Anterior cingulate cortex (tissue), 58 donors: ENCODE data around the gene NTRK3.

ENCODE experiments used
- DNase-seq, 58 donors: peaks; one replicate each; lab custom pipeline; 2025; lab: John Stamatoyannopoulos, UW

NTRK3 gene

DNA sequence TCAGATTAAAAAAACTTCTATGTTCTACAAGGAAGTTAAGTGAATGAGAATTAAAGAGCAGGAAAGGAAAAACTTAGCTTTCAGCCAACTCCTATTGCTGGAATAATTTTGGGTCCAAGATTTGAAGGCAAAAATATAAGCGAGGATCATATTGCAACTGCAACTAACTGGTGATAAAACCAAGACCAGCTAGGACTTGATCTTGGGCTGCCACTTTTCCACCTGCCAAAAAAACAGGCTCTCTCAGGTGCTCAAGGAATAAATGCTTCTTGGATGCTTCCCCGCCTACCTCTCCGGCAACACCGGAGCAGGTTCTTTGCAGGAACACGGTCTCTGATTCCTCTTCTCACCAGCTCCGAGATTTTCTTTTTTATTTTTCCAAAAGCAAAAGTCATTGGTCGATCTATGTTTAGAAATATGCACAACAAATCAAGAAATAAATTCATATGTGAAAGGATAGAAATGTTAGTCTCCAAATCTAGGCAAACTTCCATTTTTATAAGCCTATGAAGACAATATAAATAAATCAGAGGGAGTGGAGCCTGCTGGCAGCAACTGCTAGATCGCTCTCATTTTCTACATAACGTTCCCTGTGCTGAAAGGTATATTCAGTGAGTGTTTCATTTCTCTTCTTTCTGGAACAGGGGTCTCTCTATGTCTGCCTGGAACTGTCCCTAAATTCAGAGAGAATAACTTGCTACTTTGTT, 241.9 kb downstream of the NTRK3 start:
- no peak for DNase-seq

DNA sequence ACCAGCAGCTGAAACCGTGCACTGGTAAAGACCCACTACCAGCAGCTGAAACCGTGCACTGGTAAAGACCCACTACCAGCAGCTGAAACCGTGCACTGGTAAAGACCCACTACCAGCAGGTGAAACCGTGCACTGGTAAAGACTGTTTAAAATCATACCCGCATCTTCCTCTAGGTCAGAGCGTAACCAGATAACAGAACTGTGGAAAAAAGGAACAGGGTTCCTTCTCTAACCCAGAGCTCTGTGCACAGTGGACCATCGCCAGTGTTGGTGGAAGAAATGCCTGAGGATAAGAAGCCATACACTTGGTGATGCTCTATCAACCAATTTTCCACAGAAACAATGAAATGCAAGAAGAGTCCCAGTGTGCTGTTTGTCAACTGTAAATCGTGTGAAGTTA, 243.4 kb downstream of the NTRK3 start:
- DNase-seq = no peak

DNA sequence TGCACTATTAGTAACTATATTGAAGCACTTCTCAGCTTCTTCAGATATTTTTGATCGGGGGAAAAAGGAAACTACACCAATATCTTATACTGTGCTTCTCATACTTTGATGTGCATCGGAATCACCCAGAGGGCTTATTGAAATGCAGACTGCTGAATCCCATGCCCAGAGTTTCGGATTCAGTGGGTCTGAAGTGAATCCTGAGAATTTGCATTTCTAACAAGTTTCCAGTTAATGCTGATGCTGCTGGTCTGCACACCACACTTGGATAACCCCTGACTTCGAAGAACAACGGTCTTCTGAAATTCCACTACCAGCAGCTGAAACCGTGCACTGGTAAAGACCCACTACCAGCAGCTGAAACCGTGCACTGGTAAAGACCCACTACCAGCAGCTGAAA, 243.9 kb downstream of the NTRK3 start:
- DNase-seq = no peak

DNA sequence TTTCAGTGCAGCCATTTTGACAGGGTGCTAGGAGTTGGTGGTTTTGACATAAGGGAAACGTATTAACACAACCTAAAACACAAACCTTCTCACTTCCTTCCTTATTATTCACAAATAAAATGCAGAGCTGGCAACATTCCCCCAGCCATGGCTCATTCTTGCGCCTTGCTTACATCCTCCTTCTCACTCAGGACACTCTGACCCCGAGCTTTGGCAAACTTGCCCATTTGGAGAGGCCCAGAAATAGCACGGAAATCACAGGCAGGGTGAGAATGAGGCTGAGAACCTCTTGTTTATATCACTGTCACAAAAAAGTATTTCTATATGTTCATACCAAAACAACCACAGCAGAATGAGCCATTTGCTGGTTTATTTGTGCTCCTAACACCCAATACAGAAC, 244.3 kb downstream of the NTRK3 start:
- DNase-seq = no peak

DNA sequence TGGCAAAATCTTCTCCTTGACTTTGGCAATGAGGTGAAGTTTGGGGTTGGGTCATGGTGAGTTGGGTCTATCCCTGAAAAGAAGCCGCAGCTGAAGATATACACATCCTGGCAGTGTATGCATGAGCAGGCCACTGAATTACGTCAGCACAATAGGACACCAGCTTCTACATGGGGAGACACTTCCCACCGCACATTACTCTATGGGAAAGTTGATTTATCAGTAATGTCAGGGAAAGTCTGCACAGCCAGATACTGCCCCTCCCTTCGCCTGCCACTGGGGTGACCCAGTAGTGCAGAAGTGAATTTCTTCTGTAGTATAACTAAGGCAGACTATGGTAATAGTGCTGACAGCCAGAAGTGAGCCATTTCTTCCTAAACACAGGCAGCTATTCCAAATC, 245.0 kb downstream of the NTRK3 start:
- no peak for DNase-seq

DNA sequence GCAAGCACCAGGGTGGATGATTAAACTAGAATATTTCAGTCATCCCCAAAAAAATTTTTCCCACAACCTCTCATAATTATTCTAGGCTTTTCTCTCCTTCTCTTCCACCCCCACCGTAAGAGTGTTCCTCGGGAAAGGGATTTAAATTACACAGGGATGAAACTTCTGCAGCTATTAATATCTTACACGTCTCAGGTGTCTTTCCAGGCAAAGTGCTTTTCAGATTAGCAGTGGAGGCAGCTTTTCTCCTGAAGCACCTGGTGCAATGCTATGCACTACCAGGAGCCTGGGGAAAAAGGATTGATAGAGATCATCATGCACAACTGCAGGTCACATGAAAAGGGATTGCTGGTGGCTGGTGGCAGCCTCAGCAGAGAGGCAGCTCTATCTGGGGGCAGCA, 250.4 kb downstream of the NTRK3 start:
- no peak for DNase-seq

DNA sequence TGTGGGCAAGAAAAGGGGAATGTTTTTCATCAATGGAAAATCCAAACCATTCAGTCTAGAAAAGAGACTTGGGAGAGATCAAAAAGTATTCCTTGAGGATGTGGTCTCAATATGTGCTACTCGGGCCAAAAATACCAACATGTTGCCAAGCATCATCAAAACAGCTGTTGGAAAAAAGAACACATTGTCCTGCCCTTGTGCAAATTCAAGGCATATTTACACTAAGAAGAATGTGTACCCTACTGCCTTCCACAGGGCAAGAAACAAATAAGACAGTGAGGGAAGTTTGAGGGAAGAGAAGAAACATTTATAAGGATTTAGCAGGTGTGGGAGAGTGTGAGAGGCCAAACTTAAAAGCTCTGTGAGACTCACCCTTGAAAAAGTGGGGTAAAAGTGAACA, 252.1 kb downstream of the NTRK3 start:
- no peak for DNase-seq

DNA sequence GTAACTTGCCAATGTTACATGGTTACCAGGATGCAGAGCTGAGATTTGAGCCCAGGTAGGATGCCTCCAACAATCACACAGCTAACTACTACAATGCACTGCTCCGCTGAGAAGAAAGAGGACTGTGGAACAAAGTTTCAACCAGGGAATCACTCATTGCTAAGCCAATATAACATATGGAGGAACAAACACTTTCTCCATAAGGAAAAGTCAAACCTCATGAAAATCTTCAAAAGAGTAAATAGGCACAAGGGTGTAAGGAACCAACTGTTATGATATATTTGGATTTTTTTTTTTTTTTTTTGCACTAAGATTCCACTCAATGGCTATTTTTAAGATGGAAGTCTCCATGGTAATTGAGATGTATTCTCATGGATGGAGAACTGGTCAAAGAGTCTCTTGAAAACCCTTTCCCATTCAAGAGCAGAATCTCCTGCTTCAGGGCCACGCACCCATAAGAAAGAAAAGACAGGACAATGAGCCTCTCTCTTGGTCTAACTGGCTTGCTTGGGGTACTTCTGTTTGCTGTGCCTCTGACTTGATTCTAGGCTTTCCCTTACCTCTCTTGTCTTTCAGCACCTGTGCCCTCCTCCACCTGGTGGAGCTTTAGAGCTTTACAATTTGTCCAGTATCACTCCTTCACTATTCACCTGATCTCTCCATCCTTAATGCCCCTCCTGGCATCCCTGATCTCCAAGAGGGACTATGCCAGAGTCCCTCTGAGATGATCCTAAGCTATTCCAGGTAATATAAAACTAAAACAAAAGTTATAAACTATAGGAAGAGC, 252.8 kb downstream of the NTRK3 start:
- DNase-seq = no peak

DNA sequence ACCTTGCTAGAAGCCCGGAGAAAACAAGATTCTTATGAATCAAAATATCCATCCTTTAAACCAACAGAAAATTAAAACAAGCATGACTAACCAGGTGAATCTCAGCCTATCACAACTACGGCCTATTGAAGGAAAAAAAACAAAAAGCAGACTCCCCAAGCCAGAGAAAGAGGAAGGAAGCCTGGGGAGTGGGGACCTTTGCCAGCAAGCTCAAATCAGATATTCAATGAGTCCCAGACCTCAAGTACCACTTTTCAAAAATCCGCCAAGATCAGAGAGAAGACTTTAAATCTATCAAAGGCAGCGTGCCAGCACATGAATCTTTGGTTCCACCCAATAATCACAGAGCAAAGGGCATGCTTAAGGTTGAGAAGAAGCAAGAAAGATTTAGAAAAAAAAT, 253.8 kb downstream of the NTRK3 start:
- DNase-seq = no peak

DNA sequence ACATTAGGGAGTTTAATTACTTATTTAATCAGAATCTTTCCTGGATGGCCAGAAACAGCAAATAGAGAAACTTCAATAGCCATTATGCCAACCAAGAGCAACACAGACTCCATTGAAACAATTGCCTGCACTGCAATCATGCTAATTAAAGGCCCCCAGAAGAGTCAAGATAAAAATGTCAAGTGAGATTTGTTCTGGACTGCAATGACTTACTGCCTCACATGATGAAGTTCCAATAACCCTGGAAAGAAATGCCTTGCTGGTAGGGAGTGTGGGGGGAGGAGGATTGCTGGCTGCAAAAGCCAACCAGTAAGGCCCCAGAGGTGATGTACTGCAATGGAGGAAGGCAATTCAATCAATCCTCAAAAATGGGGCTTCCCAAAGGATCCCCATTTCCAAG, 257.9 kb downstream of the NTRK3 start:
- no peak for DNase-seq

DNA sequence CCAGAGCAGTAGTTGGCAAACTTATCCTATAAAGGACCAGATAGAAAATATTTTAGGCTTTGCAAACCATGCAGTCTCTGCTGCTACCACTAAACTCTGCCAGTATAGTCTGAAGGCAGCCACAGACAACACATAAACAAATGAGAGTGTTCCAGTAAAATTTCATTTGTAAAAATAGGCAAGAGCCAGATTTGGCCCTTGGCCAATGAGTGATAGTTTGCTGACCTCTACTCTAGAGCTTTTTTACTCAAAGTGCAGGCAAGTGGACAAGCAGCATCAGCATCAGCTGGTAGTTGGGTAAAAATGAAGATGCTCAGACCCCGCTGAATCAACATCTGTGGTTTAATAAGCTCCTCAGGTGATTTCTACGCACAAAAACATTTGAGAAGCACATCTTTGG, 269.8 kb downstream of the NTRK3 start:
- DNase-seq = no peak

DNA sequence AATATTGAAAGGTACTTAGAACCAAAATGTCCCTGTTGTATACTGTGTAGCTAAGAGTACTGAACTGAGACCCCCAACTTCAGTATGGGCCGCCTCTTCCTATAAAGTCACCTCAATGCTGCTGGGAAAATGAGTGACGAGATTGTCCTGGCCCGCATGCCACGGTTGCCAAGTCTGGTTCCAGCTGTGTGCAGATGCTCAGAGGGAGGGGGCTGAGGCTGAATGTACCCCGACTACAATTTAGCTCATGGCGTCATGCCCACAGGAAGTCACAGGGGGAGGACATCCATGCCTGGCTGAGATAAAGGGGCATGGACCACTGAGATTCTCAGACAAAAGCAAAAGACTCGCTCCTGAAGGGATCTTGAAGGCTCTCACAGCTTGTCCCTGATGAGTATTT, 271.1 kb downstream of the NTRK3 start:
- no peak for DNase-seq

DNA sequence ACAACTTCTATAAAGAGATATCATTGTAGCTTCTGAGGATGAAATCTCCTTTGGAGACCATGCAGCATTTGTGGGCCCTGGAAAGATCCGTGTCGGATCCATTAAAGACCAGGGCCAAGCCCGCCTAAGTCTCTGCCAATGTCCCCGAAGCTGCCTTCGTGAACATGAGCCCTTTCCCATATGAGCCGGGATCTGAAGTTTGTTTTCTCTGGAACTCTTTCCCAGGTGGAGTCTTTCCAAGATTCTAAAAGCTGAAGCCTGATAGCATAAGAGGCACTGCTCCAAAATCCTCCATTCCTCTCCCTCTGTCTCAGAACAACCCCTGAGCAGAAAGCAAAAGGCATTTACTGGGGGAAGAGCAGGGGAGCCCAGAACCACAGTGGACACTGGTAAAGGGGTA, 274.6 kb downstream of the NTRK3 start:
- no peak for DNase-seq

DNA sequence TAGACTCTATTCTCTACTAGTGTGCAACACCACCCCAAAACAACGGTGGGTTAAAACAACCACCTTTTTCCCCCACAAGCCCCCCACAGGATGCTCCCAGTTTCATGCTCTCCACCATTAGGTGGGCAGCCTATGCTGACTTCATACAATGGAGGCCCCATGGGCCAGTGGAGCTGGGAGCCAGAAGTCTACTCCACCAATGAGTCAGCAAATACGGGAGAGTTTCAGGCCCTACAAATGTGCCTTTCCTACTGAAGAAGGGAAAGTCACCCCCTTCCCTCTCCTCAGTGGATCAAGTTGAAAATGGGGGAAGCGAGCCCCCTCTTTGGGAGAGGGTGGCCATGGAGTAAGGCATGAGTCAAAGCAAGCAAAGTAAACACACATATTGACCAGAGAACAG, 278.6 kb downstream of the NTRK3 start:
- no peak for DNase-seq

DNA sequence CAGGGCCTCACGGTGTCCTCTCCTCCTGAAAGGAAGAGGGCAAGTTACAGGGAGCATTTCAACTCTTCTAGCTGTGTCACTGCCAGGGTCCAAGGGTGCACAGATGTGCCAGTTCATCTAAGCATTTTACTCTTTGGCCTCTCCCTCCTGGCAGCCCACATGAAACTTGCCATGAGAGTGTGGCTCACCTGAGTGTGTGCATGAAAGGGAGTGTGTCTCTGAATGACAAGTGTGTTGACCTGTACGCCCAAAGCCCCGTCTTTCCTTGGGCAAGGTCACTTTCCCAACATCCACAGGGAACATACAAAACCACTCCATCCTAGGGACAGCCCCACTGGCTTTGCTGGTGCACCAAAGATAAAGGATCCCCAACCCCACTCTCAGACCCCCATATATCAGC, 280.0 kb downstream of the NTRK3 start:
- no peak for DNase-seq

DNA sequence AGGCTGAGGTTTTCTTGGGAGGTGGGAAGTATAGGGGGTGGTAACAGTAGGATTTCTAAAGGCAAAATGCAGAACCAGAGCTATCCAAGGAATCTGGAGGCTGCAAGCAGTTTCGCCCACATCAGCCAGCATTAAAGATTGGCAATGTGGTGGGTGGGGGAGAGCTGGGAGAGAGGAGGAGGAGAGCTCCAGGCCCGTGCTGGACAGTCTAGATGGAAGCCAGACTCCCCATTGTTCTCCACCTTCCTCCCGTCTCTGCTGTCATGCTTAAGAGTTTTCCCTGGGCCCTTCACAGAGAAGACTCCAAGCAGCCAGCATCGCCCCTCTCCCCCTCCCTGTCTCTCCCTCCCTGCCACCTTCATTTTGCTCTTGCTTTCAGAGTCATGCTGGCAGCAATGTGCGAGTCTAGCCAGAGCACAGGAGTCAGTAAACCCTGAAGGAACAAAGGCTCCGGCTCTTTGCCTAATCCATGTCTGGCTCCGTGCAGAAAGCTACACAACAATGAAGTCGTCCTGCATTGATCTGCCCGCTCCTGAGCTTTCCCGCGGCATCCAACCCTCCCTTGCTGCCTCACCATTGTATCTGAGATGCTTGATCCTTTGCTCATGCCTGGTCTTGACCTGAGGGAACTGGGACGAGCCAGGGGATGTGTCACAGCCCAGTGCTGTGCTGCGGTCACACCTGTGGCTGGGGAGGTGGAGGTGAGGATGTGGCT, 282.9 kb downstream of the NTRK3 start:
- peak in 9 of 58 donors; percentile 3 to 41 (median 15) for DNase-seq

DNA sequence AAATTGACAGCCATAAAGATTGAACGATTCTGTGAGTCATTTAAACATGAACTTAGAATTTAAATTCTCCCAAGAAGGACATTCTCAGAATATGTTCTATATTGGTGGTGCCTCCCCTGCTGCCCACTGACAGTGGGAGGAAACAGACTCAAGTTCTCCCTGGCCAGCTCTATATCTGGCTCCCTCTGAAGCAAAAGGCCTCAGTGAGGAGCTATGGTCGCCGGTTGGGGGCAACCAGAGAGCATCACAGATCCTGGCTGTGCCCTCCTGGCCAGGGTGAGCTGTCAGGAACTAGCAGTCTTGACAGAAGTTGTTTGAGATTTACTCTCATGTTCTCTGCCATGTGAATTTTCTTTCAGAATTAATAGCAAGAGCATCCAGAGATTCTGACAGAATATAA, 285.5 kb downstream of the NTRK3 start:
- peak in 1 of 58 donors; percentile 5 for DNase-seq

DNA sequence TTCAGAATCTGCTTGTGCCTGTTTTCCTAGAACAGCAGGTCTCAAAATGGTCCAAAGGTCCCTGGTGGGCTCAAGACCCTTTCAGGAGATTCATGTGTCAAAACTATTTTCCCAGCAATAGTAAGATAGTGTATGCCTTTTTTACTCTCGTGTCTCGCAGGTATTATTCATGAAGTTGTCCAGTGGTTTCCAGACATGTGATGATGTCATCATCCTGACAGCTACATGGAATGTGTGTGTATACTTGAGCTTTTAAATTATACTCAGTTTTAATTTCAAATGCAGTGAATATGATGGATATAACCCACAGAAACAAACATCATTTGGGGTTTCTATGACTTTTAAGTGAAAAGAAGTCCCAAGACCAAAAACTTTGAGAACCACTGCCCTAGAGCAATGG, 288.6 kb downstream of the NTRK3 start:
- no peak for DNase-seq

DNA sequence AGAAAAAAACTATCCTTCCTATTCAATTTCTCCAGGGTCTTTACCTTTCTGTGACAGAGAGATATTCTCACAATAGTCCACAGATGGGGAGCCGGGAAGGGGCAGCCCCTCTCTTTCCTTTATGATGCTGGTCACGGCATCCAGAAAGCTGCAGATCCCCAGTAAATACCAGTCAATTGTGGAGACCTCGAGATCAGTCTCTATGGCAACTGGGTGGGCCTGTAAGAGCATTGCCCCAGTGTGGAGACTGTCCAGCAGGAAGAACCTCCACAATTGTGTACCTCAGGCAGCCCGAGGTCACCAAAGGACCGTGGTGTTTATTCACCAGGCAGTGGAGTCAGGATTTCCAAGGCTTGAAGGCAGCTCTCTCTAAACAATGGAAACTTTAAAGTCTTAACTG, 291.2 kb downstream of the NTRK3 start:
- DNase-seq = no peak

DNA sequence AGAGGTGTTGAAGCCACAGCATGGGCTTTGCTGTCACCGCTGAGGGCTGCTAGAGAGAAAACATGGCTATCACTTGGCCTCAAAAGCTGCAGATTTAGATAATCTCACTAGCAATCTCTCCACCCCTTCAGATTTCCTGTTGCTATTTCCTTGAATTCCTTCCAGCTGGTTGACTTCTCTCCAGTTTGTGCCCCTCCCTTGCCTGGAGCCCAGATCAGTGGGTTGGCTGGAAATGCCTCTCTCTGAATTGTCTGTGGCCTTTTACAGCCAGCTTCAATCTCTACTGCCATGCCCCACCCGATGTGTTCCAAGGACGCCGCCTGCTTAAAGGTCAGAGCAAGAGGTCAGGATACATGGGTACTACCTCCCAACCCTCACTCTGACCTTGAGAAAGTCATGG, 294.1 kb downstream of the NTRK3 start:
- DNase-seq = no peak

DNA sequence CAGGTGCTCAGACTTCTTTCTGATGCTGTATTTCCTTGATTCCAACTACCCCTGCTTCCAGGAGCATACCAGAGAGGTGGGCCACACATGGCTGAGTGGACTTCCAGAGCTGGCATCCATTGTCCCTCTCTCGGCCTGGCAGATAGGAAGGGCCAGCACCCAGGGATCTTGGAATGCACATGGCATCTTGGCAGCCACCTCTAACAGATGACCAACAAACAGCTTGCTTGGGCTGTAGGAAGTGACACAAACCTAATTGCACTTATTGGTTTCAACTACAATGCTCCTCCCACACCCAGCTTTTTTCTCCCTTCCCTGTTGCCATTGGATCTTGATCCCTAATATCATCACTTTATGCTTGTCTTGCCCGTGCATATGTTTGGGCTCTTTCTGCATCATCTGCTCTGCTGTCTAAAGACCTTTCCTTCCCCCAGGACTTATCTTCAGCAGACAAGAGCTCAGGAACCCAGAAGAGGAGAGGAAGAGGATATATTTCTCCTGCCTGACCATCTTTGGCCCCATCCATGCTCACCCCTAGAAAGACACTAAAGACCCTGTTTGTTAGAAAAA, 294.6 kb downstream of the NTRK3 start:
- no peak for DNase-seq
